IPS DF 19.7 (cell line): ENCODE measurements around the gene ZBED4.

ENCODE experiments used
- DNase-seq: peaks from one replicate; pipeline ENCODE4 v3.0.0-alpha.2; 2013; ENCODE audit warnings: low read depth, low spot score

ZBED4 gene

GRCh38 chr22:49855251-49855911 is 1.7 kb downstream of the ZBED4 start:
- no peak for DNase-seq

GRCh38 chr22:49856343-49856742 is 2.7 kb downstream of the ZBED4 start:
- DNase-seq = no peak

GRCh38 chr22:49856766-49857618 is 3.3 kb downstream of the ZBED4 start:
- DNase-seq = no peak

DNA sequence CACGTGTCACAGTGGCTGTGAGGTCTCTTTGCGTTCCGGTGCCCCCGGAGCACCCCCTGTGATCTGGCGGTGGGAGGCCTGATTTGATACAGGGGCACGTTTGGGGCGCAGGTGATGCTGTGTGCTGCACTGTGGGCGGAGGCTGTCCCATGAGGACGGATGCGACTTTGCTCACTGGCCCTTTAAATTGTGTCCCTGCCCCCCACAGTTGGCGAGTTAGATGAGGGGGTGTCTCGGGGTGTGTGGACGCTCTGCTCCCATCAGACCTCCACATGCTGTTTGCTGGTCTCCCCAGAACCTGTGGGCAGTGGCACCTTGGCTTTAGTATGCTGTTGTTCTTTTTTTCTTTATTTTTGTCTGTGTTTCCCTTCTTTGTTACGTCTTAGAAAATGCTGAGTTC is 5.2 kb downstream of the ZBED4 start:
- DNase-seq = no peak

- DNase-seq = no peak
Measured at GRCh38 chr22:49861642-49862495, 8.2 kb downstream of the ZBED4 start.

DNA sequence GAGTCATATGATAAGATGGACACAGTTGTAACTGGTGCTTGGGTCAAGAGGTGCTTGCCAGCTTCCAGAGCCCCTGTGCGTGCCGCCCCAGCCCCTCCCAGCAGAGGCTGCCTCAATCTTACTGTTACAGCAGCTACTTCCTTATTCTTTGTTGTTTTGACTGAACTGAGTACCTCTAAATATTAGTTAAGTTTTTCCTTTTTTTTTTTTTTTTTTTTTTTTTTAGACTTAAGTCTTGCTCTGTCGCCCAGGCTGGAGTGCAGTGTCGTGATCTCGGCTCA is 8.8 kb downstream of the ZBED4 start:
- DNase-seq = no peak

GRCh38 chr22:49863931-49864330 is 10.3 kb downstream of the ZBED4 start:
- no peak for DNase-seq

DNA sequence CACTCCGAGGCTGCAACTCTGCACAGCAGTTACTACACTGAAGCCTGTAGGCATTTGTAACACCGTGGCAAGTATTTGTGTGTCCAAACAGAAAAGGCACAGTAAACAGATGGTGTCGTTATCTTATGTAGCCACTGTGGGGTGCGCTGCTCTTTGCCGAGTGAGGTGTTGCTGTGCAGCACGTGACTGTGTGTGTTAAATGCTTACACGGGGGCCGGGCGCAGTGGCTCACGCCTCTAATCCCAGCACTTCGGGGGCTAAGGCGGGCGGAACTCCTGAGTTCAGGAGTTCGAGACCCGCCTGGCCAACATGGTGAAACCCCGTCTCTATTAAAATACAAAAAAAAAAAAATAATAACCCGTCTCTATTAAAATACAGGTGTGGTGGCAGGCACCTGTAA is 11.5 kb downstream of the ZBED4 start:
- no peak for DNase-seq

DNA sequence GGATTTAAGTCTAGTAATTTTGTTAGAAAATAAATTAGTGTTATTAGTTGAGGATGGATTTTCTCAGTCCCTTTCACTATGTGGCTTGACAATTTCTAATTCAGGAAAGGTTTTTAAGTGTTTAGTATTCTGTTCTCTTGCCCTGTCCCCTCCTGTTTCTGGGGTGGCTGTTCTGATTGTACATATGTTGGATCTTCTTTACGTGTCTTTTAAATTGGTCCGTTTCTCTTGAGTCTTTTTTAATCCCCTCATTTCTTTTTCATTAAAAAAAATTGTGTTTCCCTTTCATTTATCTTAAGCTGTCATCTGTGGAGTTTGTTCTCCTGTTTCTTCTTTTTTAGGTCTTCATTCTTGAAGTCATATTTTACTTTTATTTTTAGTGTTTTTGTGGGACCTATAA is 12.5 kb downstream of the ZBED4 start:
- no peak for DNase-seq

DNA sequence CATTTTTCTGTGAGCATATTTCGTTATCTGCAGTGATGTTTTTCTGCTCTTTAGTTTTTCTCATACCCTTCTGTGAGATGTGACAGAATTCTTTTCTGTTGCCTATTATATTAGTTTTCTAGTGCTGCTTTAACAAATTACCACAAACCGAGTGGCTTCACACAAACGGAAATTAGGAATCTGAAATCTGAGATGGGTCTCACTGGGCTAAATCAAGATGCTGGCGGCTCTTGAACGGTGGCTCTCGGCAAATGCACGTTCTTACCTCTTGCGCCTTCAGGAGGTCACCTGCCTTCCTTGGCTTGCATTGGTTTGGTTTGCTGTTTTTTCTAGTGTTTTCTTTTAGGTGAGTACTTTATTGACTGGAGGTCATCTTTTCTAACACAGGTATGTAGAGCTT is 13.0 kb downstream of the ZBED4 start:
- no peak for DNase-seq

- no peak for DNase-seq
Measured at GRCh38 chr22:49867303-49868265, 13.9 kb downstream of the ZBED4 start.

DNA sequence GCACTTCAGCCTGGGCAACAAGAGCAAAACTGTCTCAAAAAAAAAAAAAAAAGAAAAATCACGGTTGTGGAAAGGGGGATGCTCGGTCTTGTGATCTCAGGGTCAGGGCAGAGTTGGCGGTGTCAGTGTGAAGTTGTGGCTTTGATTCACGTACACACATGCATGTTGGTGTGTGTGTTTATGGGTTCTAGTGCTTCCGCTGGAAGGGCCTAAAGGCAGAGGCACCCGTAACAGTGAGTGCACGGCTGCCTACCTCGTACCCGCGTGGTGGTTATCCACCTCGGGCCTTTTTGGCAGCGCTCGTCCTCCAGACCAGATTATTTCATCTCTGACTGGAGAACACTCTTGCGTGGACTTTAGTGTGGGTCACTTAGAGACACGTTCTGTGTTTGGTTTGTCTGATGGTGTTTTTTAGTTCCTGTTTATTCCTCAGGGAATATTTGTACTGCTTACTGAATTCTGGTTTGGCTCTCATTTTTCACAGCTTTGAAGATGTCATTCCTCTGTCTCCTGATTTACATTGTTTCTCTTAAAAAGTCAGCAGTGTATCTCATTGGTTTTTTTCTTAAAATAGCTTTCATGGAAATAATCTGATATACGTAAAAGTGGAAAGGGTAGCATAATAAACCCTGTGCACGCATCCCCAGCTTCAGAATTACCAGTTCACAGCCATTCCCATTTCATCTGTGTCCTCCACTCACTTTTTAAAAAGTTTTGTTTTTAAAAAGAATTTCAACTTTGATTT is 15.6 kb downstream of the ZBED4 start:
- no peak for DNase-seq

DNA sequence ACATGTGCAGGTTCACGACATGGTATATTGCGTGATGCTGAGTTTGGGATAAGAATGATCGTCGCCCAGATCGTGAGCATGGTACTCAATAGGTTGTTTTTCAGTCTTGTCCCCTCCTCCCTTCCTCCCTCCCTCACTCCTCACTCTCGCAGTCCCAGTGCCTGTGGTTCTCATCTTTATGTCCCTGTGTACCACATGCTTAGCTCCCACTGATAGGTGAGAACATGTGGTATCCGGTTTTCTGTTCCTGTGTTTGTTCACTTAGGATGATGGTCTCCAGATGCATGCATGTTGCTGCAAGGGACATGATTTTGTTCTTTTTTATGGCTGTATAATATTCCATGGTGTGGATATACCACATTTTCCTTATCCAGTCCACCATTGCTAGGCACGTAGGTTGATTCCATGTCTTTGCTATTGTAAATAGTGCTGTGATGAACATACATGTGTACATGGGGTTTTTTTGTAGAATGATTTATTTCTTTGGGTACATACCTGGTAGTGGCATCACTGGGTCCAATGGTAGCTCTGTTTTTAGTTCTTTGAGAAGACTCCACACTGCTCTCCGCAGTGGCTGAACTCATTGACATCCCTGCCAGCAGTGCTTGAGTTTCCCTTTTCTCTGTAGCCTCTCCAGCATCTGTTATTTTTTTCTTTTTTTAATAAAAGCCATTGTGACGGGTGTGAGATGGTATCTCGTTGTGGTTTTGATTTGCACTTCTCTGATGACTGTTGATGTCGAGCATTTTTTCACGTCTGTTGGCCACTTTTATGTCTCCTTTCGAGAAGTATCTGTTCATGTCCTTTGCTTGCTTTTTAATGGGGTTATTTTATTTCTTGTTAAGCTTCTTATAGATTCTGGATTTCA is 16.4 kb downstream of the ZBED4 start:
- no peak for DNase-seq

GRCh38 chr22:49871482-49871881 is 17.8 kb downstream of the ZBED4 start:
- DNase-seq = no peak

- DNase-seq = no peak
Measured at GRCh38 chr22:49872347-49872746, 18.7 kb downstream of the ZBED4 start.

DNA sequence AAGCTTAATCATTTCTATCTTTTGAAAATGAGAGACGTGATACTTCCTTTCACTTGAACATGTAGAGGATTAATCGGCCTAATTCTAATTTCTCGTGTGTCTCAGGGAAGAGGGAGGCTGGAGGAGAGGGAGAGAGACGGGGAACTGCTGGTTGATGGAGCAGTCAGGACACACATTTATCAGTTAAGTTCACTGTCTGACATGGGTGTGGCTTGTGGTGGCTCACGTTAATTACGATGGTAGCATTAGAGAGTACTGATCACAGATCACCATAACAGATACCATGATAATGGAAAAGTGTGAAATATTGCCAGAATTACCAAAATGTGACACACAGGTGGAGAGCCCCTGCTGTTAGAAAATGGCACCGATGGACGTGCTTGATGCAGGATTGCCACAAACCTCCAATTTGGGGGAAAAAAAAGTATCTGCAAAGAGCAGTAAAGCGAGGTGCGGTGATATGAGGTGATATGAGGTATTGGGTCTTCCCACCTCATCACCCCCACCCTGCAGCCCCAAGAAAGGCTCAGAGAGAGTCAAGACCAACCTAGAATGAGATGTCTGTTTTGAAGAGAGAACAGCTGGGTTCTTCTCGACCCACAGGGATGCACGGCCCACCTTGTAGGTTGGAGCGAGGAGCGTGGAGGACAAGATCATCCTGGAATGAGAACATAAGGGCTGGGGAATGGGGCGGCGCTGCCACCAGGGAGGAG is 19.7 kb downstream of the ZBED4 start:
- no peak for DNase-seq

DNA sequence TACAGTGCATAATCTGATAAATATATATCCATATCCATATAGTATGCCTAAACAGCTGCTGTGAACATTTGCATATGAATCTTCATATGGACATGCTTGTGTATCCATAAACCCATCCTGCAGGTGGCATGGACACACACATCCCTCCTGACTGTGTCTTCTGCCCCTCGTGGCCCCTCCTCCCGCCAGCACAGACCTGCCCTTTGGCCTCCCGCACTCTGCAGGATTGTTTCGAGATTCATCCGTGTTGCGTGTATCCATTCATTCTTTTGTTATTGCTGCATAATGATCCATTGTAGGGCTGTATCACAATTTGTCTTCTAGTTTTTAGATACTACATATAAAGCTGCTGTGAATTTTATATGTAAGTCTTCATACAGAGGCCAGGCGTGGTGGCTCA is 24.0 kb downstream of the ZBED4 start:
- DNase-seq = no peak

DNA sequence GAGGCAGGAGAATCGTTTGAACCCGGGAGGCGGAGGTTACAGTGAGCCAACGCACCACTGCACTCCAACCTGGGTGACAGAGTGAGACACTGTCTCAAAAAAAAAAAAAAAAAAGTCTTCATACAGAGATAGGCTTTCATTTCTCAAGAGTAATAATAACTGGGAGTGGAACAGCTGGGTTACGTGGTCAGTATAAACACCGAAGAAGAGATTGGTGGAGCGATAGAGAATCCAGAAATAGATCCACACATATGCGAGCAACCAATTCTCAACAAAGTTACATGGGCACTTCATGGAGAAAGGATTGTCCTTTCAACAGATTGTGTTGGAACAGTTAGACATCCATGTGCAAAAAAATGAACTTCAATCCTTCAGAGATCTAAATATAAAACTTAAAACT is 24.6 kb downstream of the ZBED4 start:
- no peak for DNase-seq

GRCh38 chr22:49879871-49880270 is 26.2 kb downstream of the ZBED4 start:
- no peak for DNase-seq
